H9 (cell line): ENCODE data around the gene TMEM184A. TPM values are rescaled to one million over a fixed set of nuclear protein-coding genes. Genes with fewer than 3 reads are reported as not detected.

ENCODE experiments used
- DNase-seq: peaks from one replicate; pipeline ENCODE4 v3.0.0-alpha.2; 2017
- H2AFZ ChIP-seq: one replicate; pipeline ENCODE4 v1.6.1; 2013; ENCODE audit warnings: mild to moderate bottlenecking, low read length, control low read depth, moderate library complexity
- H2AK5ac ChIP-seq: 2 replicates; pipeline ENCODE4 v1.6.1; 2013; ENCODE audit warnings: low read length, control low read depth, mixed read lengths; ENCODE audit not compliant: insufficient read length
- H2BK120ac ChIP-seq: one replicate; pipeline ENCODE4 v1.6.1; 2013; ENCODE audit warnings: low read depth, mild to moderate bottlenecking, low read length, control low read depth, inconsistent platforms; ENCODE audit not compliant: poor library complexity, severe bottlenecking
- H2BK12ac ChIP-seq: 2 replicates; pipeline ENCODE4 v1.6.1; 2013; ENCODE audit warnings: low read length, control low read depth, mixed read lengths, low read depth; ENCODE audit not compliant: insufficient read length
- H2BK15ac ChIP-seq: 2 replicates; pipeline ENCODE4 v1.6.1; 2013; ENCODE audit warnings: low read depth, low read length, control low read depth
- H2BK20ac ChIP-seq: one replicate; pipeline ENCODE4 v1.6.1; 2013; ENCODE audit warnings: low read depth, mild to moderate bottlenecking, low read length, control low read depth, inconsistent platforms; ENCODE audit not compliant: poor library complexity, severe bottlenecking
- H2BK5ac ChIP-seq: 2 replicates; pipeline ENCODE4 v1.6.1; 2013; ENCODE audit warnings: low read length, control low read depth, mixed read lengths; ENCODE audit not compliant: insufficient read length
- H3K14ac ChIP-seq: 2 replicates; pipeline ENCODE4 v1.6.1; 2013; ENCODE audit warnings: low read length, control low read depth; ENCODE audit not compliant: insufficient read depth
- H3K18ac ChIP-seq: 2 replicates; pipeline ENCODE4 v1.6.1; 2013; ENCODE audit warnings: low read depth, mild to moderate bottlenecking, mixed read lengths, low read length, control low read depth; ENCODE audit not compliant: insufficient read length
- H3K23ac ChIP-seq: 2 replicates; pipeline ENCODE4 v1.6.1; 2013; ENCODE audit warnings: low read length, control low read depth, mixed read lengths, low read depth; ENCODE audit not compliant: insufficient read length
- H3K23me2 ChIP-seq: 2 replicates; pipeline ENCODE4 v1.6.1; 2013; ENCODE audit warnings: low read depth, mild to moderate bottlenecking, mixed read lengths, low read length, control low read depth; ENCODE audit not compliant: insufficient read length, poor library complexity, severe bottlenecking
- H3K27ac ChIP-seq: 2 replicates; pipeline ENCODE4 v1.5.1; 2013; ENCODE audit warnings: low read length, control low read depth, mixed read lengths, low read depth; ENCODE audit not compliant: insufficient read length
- H3K27me3 ChIP-seq: 2 replicates; pipeline ENCODE4 v1.6.1; 2013; ENCODE audit warnings: low read length, control low read depth, inconsistent platforms; ENCODE audit not compliant: insufficient read depth
- H3K4ac ChIP-seq: 2 replicates; pipeline ENCODE4 v1.6.1; 2013; ENCODE audit warnings: low read depth, mild to moderate bottlenecking, control low read depth, inconsistent platforms, low read length, moderate library complexity
- H3K4me1 ChIP-seq: 2 replicates; pipeline ENCODE4 v1.6.1; 2013; ENCODE audit warnings: low read length, control low read depth, inconsistent platforms; ENCODE audit not compliant: insufficient read depth
- H3K4me2 ChIP-seq: 2 replicates; pipeline ENCODE4 v1.6.1; 2013; ENCODE audit warnings: low read length, control low read depth, mixed read lengths; ENCODE audit not compliant: insufficient read length, insufficient read depth
- H3K56ac ChIP-seq: 2 replicates; pipeline ENCODE4 v1.6.1; 2013; ENCODE audit warnings: low read depth, mild to moderate bottlenecking, mixed read lengths, low read length, control low read depth; ENCODE audit not compliant: insufficient read length
- H3K79me1 ChIP-seq: 2 replicates; pipeline ENCODE4 v1.6.1; 2013; ENCODE audit warnings: low read depth, mild to moderate bottlenecking, moderate library complexity, low read length, control low read depth, inconsistent platforms; ENCODE audit not compliant: insufficient read depth, poor library complexity, severe bottlenecking
- H3K79me2 ChIP-seq: 2 replicates; pipeline ENCODE4 v1.6.1; 2013; ENCODE audit warnings: low read length, control low read depth, inconsistent platforms; ENCODE audit not compliant: insufficient read depth
- H3K9ac ChIP-seq: 2 replicates; pipeline ENCODE4 v1.6.1; 2013; ENCODE audit warnings: low read length, control low read depth, mixed read lengths; ENCODE audit not compliant: insufficient read length; ENCODE audit errors: extremely low read depth
- H3K9me3 ChIP-seq: one replicate; pipeline ENCODE4 v1.6.1; 2013; ENCODE audit warnings: low read depth, low read length, inconsistent platforms; ENCODE audit not compliant: control insufficient read depth
- H3T11ph ChIP-seq: one replicate; pipeline ENCODE4 v1.6.1; 2013; ENCODE audit warnings: mild to moderate bottlenecking, low read length, control low read depth, inconsistent platforms
- H4K20me1 ChIP-seq: one replicate; pipeline ENCODE4 v1.6.1; 2013; ENCODE audit not compliant: control insufficient read depth, insufficient read length, insufficient read depth
- H4K5ac ChIP-seq: 2 replicates; pipeline ENCODE4 v1.6.1; 2013; ENCODE audit warnings: low read depth, mild to moderate bottlenecking, mixed read lengths, low read length, control low read depth; ENCODE audit not compliant: insufficient read length
- H4K8ac ChIP-seq: replicated peaks from 2 replicates; pipeline ENCODE4 v1.6.1; 2013; ENCODE audit warnings: low read length, control low read depth, mixed read lengths, low read depth; ENCODE audit not compliant: insufficient read length
- H4K91ac ChIP-seq: 2 replicates; pipeline ENCODE4 v1.6.1; 2013; ENCODE audit warnings: low read depth, mild to moderate bottlenecking, moderate library complexity, mixed read lengths, low read length, control low read depth; ENCODE audit not compliant: insufficient read length
- H3K27ac Mint-ChIP-seq, 3 experiments: 2 replicates in 2 of 3; 3 replicates in 1 of 3; pipeline ENCODE4 v1.8.0; 2020 to 2021; ENCODE audit warnings: mixed read lengths in 3 of 3, mild to moderate bottlenecking in 1 of 3, moderate library complexity in 1 of 3
- H3K27me3 Mint-ChIP-seq: 2 replicates; pipeline ENCODE4 v1.8.0; 2021; ENCODE audit warnings: low read depth, mild to moderate bottlenecking, moderate library complexity, mixed read lengths
- H3K36me3 Mint-ChIP-seq, 3 experiments: 2 replicates in 2 of 3; 3 replicates in 1 of 3; pipeline ENCODE4 v1.8.0; 2020 to 2021; ENCODE audit warnings: low read depth in 3 of 3, mixed read lengths in 3 of 3; ENCODE audit not compliant: insufficient read depth in 1 of 3
- H3K4me1 Mint-ChIP-seq, 2 experiments: 2 replicates each; pipeline ENCODE4 v1.8.0; 2020; ENCODE audit warnings: mixed read lengths in 2 of 2
- H3K4me3 Mint-ChIP-seq, 2 experiments: 2 replicates in 1 of 2; 3 replicates in 1 of 2; pipeline ENCODE4 v1.8.0; 2020 to 2021; ENCODE audit warnings: mild to moderate bottlenecking in 2 of 2, mixed read lengths in 2 of 2, moderate library complexity in 1 of 2
- H3K9me3 Mint-ChIP-seq, 2 experiments: 2 replicates in 1 of 2; 3 replicates in 1 of 2; pipeline ENCODE4 v1.8.0; 2020; ENCODE audit warnings: mild to moderate bottlenecking in 2 of 2, mixed read lengths in 2 of 2, moderate library complexity in 1 of 2
- WGBS: extraction: QIAGEN DNeasy Blood & Tissue Kit; methylation state at CpG from one replicate; pipeline ENCODE4 v1.1.7; 2013; ENCODE audit warnings: missing lambda C conversion rate, low lambda C conversion rate, mixed read lengths; ENCODE audit not compliant: insufficient read length; ENCODE audit errors: extremely low coverage; 5-methylcytosine and 5-hydroxymethylcytosine counted together
- total RNA-seq: library from RNA; stranded (reverse); gene quantifications from 2 replicates; pipeline ENCODE4 v1.2.1, GENCODE V29; 2021
- TF ChIP-seq, protein P1 (sequence below): fragments of 200-600 bp; sonication (generic); conservative IDR thresholded peaks from 3 replicates; pipeline ENCODE4 v1.8.0; 2021; ENCODE audit warnings: antibody characterized with exemption, mild to moderate bottlenecking

The TMEM184A gene
- total RNA-seq, 1 experiment from 2014 or later: 1.3 TPM

GRCh38 chr7:1569833-1570632 lies 14.0 kb upstream of the TMEM184A start, which contains the start of gene PSMG3:
TSS of gene PSMG3 (minus strand) at chr7:1570032. CDS start at chr7:1569339, 693 bp downstream.
- Histone ChIP-seq H3K4ac (no peak within 1 kb of the TSS), H3K18ac (peak within 1 kb of the TSS; percentile 88), H3K4me1 (no peaks in the 10 kb centered on the region), H2AFZ (no peak within 1 kb of the TSS), H3K9me3 (no peaks in the 10 kb centered on the region), H3K56ac (no peak within 1 kb of the TSS), H3K27ac (no peak within 1 kb of the TSS), H4K5ac (no peak within 1 kb of the TSS), H2BK5ac (no peak within 1 kb of the TSS), H2BK12ac (no peak within 1 kb of the TSS), H2AK5ac (no peak within 1 kb of the TSS), H3K9ac (peak within 1 kb of the TSS; percentile 97), H3K23me2 (peaks cover 4% of the 10 kb centered on the region), H4K91ac (no peak within 1 kb of the TSS), H4K20me1 (no peaks in the 10 kb centered on the region), H3K14ac (peak within 1 kb of the TSS; percentile 92), H3K4me2 (peak within 1 kb of the TSS; percentile 84), H4K8ac (no peak within 1 kb of the TSS), H3K79me1 (no peaks in the 10 kb centered on the region), H2BK120ac (no peak within 1 kb of the TSS), H3K27me3 (no peaks in the 10 kb centered on the region), H2BK20ac (no peak within 1 kb of the TSS), H2BK15ac (no peak within 1 kb of the TSS), H3K79me2 (no peaks in the 10 kb centered on the region), H3T11ph (no peak within 1 kb of the TSS), H3K23ac (no peak within 1 kb of the TSS)
- no peaks in the 10 kb centered on the region for H3K27me3 Mint-ChIP-seq
- H3K4me3 Mint-ChIP-seq: peak within 1 kb of the TSS; percentile 82 to 91
- WGBS: no CpG with 5 or more reads among the region's 95 CpGs
- H3K36me3 Mint-ChIP-seq: peaks cover 8 to 46% (median 34%) of the 10 kb centered on the region in 3 experiments
- peak; percentile 75 for DNase-seq
- H3K4me1 Mint-ChIP-seq: peaks cover 13 to 24% of the 10 kb centered on the region in 2 experiments
- no peaks in the 10 kb centered on the region for H3K9me3 Mint-ChIP-seq
- TF ChIP-seq, protein P1, sequence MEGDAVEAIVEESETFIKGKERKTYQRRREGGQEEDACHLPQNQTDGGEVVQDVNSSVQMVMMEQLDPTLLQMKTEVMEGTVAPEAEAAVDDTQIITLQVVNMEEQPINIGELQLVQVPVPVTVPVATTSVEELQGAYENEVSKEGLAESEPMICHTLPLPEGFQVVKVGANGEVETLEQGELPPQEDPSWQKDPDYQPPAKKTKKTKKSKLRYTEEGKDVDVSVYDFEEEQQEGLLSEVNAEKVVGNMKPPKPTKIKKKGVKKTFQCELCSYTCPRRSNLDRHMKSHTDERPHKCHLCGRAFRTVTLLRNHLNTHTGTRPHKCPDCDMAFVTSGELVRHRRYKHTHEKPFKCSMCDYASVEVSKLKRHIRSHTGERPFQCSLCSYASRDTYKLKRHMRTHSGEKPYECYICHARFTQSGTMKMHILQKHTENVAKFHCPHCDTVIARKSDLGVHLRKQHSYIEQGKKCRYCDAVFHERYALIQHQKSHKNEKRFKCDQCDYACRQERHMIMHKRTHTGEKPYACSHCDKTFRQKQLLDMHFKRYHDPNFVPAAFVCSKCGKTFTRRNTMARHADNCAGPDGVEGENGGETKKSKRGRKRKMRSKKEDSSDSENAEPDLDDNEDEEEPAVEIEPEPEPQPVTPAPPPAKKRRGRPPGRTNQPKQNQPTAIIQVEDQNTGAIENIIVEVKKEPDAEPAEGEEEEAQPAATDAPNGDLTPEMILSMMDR: peak; percentile 52; the same call in 2 of the 3 replicates
- H3K27ac Mint-ChIP-seq: peak within 1 kb of the TSS; percentile 81 to 95 (median 94); a peak in 5 of 7 replicates
